GM08714 (cell line): ENCODE results near the gene ADGRG1.

Experiments
- H3K4me3 ChIP-seq: fragments of 200-500 bp; sonication (Bioruptor generic); 2 replicates; pipeline ENCODE4 v1.5.1; 2014; ENCODE audit warnings: mild to moderate bottlenecking, low read length, inconsistent platforms
- ZNF274 ChIP-seq: IDR thresholded peaks from 2 replicates; pipeline ENCODE4 v1.6.1; 2012; ENCODE audit warnings: mild to moderate bottlenecking, low read depth, low read length

ADGRG1 gene

DNA sequence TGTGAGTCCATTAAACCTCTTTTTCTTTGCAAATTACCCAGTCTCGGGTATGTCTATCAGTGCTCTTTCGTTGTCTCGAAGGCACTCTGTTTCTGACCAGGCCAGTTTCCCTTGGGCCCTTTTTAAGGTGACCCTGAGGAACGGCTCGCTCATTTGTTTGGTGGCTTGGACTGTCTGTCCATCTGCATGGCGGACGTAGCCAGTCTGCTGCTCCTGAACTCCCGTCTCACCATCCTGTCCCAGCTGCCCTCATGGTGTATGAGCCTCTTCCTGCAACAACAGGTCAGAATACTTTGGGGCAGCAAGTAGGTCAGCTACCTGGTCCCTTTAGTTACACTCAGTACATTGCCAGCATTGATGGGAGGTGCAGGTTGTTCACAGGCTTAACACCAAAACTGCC is 85.2 kb downstream of the ADGRG1 start:
- no peak for TF ChIP-seq ZNF274

DNA sequence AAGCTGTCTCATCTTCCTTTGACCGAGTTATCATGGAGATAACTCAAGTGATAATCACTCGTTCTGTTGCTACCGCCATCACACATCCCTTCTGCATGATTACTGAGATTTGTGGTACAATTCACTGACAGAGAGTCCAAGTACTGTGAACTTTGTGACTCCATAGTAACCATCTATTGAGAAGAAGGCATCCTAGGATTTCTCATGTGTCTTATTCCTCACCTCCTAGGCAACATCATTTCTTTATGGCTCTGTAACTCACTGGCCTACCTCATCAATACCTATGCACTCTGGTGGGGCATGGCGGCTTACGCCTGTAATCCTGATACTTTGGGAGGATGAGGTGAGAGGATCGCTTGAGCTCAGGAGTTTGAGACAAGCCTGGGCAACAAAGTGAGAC is 85.6 kb downstream of the ADGRG1 start:
- no peak for TF ChIP-seq ZNF274
- H3K4me3 ChIP-seq, result no peak overlapping the region

More for the DNA sequence above, 85.2 kb downstream of the ADGRG1 start:
- H3K4me3 ChIP-seq, result no peak overlapping the region
